C4-2B (cell line): Measurements from ENCODE around the gene ASB6.

Source experiments
- CTCF ChIP-seq: fragments of 450-650 bp; conservative IDR thresholded peaks from 2 replicates; pipeline ENCODE4 v1.5.1; 2017; ENCODE audit warnings: mild to moderate bottlenecking
- ZFX ChIP-seq: fragments of 450-650 bp; IDR thresholded peaks from 2 replicates; pipeline ENCODE4 v1.6.1; 2017

GRCh38 chr9:129626079-129626624, 15.8 kb downstream of the ASB6 start, which contains the start of gene NTMT1:
- no peak for TF ChIP-seq CTCF
- TF ChIP-seq ZFX: no peak; the same call in 1 of the 2 replicates
